ENCODE results near the gene ALCAM. TPM values are rescaled to one million over a fixed set of nuclear protein-coding genes. Genes with fewer than 3 reads are reported as not detected.

ALCAM gene
- polyA plus RNA-seq, 1 of the 3 experiments (the other 2 are of a cell fraction), result 58.3 TPM

- TF ChIP-seq PBX3 (IDR thresholded peaks at IDR 0.05) (peak; percentile 56), RXRA (IDR thresholded peaks at IDR 0.05; ENCODE audit: borderline replicate concordance, low read depth) (peak; percentile 26; the same call in 1 of the 2 replicates), EZH2phosphoT487 (IDR thresholded peaks at IDR 0.05; ENCODE audit: borderline replicate concordance, low read depth) (no peak), CTCF (IDR thresholded peaks at IDR 0.05) (no peak)
Observed at GRCh38 chr3:105513042-105513441, 146.3 kb downstream of the ALCAM start (continued).

GRCh38 chr3:105513886-105514285 lies 147.2 kb downstream of the ALCAM start:
- WGBS (ENCODE audit: low lambda C conversion rate), result 79% methylated on average over 2 of the region's 2 CpGs
- Histone ChIP-seq H3K4me3 (ENCODE audit: low read depth in 2 of 2, low read length in 1 of 2) (no peak overlapping the region), H3K4me1 (ENCODE audit: control insufficient read depth in 1 of 2, insufficient read depth in 2 of 2, low read depth in 1 of 2, low read length in 1 of 2) (peaks cover 26 to 41% of the 10 kb centered on the region in 2 experiments), H3K27me3 (ENCODE audit: insufficient read depth) (no peaks in the 10 kb centered on the region), H3K9me2 (no peaks in the 10 kb centered on the region), H3K79me2 (ENCODE audit: insufficient read depth) (peaks cover 97% of the 10 kb centered on the region), H3K4me2 (no peak overlapping the region), H3F3A (replicated peaks; ENCODE audit: insufficient read depth) (peaks cover 36% of the 10 kb centered on the region), H3K9me3 (no peaks in the 10 kb centered on the region), H4K20me1 (ENCODE audit: insufficient read depth) (no peaks in the 10 kb centered on the region), H3K36me3 (replicated peaks in 1 of 2; ENCODE audit: control insufficient read depth in 1 of 2, insufficient read depth in 2 of 2, low read length in 1 of 2) (peaks cover 0 to 11% of the 10 kb centered on the region in 2 experiments), H2AFZ (ENCODE audit: low read depth) (no peak overlapping the region), H3K9ac (no peak overlapping the region), H3K27ac (ENCODE audit: low read depth in 2 of 2, low read length in 1 of 2) (peak overlapping the region in 1 of 2 experiments; percentile 78; a peak in 3 of 4 replicates)
- ChIA-PET CTCF (no interaction called here), POLR2A (no interaction called here)
- DNase-seq, result no peak
- no peak for TF ChIP-seq SMC3 (IDR thresholded peaks at IDR 0.05; ENCODE audit: low read depth, low read length)
- TF ChIP-seq PBX3 (IDR thresholded peaks at IDR 0.05), result peak; percentile 37; the same call in 1 of the 2 replicates
- no peak for TF ChIP-seq SIN3A (IDR thresholded peaks at IDR 0.05; ENCODE audit: borderline replicate concordance, low read depth, low read length)
- TF ChIP-seq MEF2A (IDR thresholded peaks at IDR 0.05; ENCODE audit: borderline replicate concordance, low read depth), result no peak
- no peak for TF ChIP-seq USF2 (IDR thresholded peaks at IDR 0.05; ENCODE audit: borderline replicate concordance, low read depth, low read length)
- no peak for TF ChIP-seq GATA2 (CRISPR knock-in tag; IDR thresholded peaks at IDR 0.05)
- no peak for TF ChIP-seq RCOR1 (IDR thresholded peaks at IDR 0.05; ENCODE audit: low read length)
- TF ChIP-seq FOXM1 (IDR thresholded peaks at IDR 0.05; ENCODE audit: low read depth), result no peak
- no peak for TF ChIP-seq IRF3 (IDR thresholded peaks at IDR 0.05; ENCODE audit: low read depth, low read length)
- peak; percentile 66; the same call in 1 of the 2 replicates for TF ChIP-seq TEAD4 (IDR thresholded peaks at IDR 0.05; ENCODE audit: borderline replicate concordance, insufficient read depth)
- TF ChIP-seq EP300 (IDR thresholded peaks at IDR 0.05; ENCODE audit: borderline replicate concordance in 1 of 2, low read depth in 1 of 2, low read length in 1 of 2), result peak in 1 of 2 experiments; percentile 58; a peak in 1 of 4 replicates
- TF ChIP-seq CHD2 (IDR thresholded peaks at IDR 0.05; ENCODE audit: low read length, partially characterized antibody), result no peak
- TF ChIP-seq GABPA (IDR thresholded peaks at IDR 0.05; ENCODE audit: low read depth), result no peak
- no peak for TF ChIP-seq ELF1 (IDR thresholded peaks at IDR 0.05)
- TF ChIP-seq POLR2AphosphoS5 (IDR thresholded peaks at IDR 0.05; ENCODE audit: low read depth, low read length), result no peak
- no peak for TF ChIP-seq EZH2phosphoT487 (IDR thresholded peaks at IDR 0.05; ENCODE audit: borderline replicate concordance, low read depth)
- TF ChIP-seq REST (IDR thresholded peaks at IDR 0.05; ENCODE audit: low read depth, low read length), result no peak
- TF ChIP-seq RFX5 (IDR thresholded peaks at IDR 0.05; ENCODE audit: low read length), result no peak
- peak; percentile 38; the same call in 1 of the 2 replicates for TF ChIP-seq RXRA (IDR thresholded peaks at IDR 0.05; ENCODE audit: borderline replicate concordance, low read depth)

Measured in SK-N-SH (cell line).